HCT116 (cell line): ENCODE results near the gene PLOD2.

ENCODE experiments used
- CTCF ChIP-seq, 3 experiments: fragments of 200-600 bp in 1 of 3; sonication (generic) in 1 of 3; IDR thresholded peaks in 2 of 3; conservative IDR thresholded peaks in 1 of 3; 2 replicates each; pipeline ENCODE4 v1.5.1; 2012 to 2017; ENCODE audit warnings: low read depth in 2 of 3, low read length in 2 of 3, antibody characterized with exemption in 1 of 3, borderline replicate concordance in 1 of 3, control low read depth in 1 of 3, mild to moderate bottlenecking in 1 of 3, mixed read lengths in 1 of 3, mixed run types in 1 of 3, moderate library complexity in 1 of 3; ENCODE audit not compliant: insufficient read depth in 1 of 3
- EZH2phosphoT487 ChIP-seq: fragments of 200-600 bp; IDR thresholded peaks from 2 replicates; pipeline ENCODE4 v1.6.1; 2018; ENCODE audit warnings: antibody characterized with exemption, borderline replicate concordance
- MAX ChIP-seq: IDR thresholded peaks from 2 replicates; pipeline ENCODE4 v1.6.1; 2012
- POLR2AphosphoS5 ChIP-seq: IDR thresholded peaks from 2 replicates; pipeline ENCODE4 v1.6.1; 2011; ENCODE audit warnings: mild to moderate bottlenecking, low read depth, low read length, moderate library complexity
- SIN3A ChIP-seq: IDR thresholded peaks from 2 replicates; pipeline ENCODE4 v1.6.1; 2012; ENCODE audit warnings: low read depth
- SRF ChIP-seq: IDR thresholded peaks from 2 replicates; pipeline ENCODE4 v1.6.1; 2012; ENCODE audit warnings: low read depth
- TF ChIP-seq, protein P1 (sequence below): IDR thresholded peaks from 2 replicates; pipeline ENCODE4 v1.6.1; 2012; ENCODE audit warnings: low read depth

DNA sequence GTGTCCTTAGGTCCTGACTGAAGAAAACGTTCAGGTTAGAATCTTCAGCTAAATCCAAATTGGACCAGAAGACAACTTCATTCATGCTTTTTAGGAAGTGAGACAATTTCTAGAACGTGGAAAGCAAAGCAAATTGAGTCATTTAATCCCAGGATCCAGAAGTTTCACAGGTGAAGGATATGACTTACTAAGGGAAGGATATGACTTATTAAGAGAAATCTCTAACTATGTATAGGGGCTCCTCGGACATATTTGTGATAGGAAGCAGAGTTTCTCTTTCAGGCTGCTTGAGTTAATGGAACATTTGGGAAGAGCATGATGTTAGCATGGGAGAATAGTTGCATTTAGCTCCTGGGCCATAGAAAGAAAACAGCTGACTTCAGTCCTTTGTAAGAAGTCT is 16.1 kb upstream of the PLOD2 start:
- no peak for TF ChIP-seq CTCF (IDR thresholded peaks at IDR 0.05 in 2 of 3, conservative IDR thresholded peaks at IDR 0.05 in 1 of 3; ENCODE audit: borderline replicate concordance in 1 of 3, insufficient read depth in 1 of 3, low read depth in 2 of 3, low read length in 2 of 3)
- no peak for TF ChIP-seq SIN3A
- TF ChIP-seq POLR2AphosphoS5: no peak
- TF ChIP-seq, protein P1, sequence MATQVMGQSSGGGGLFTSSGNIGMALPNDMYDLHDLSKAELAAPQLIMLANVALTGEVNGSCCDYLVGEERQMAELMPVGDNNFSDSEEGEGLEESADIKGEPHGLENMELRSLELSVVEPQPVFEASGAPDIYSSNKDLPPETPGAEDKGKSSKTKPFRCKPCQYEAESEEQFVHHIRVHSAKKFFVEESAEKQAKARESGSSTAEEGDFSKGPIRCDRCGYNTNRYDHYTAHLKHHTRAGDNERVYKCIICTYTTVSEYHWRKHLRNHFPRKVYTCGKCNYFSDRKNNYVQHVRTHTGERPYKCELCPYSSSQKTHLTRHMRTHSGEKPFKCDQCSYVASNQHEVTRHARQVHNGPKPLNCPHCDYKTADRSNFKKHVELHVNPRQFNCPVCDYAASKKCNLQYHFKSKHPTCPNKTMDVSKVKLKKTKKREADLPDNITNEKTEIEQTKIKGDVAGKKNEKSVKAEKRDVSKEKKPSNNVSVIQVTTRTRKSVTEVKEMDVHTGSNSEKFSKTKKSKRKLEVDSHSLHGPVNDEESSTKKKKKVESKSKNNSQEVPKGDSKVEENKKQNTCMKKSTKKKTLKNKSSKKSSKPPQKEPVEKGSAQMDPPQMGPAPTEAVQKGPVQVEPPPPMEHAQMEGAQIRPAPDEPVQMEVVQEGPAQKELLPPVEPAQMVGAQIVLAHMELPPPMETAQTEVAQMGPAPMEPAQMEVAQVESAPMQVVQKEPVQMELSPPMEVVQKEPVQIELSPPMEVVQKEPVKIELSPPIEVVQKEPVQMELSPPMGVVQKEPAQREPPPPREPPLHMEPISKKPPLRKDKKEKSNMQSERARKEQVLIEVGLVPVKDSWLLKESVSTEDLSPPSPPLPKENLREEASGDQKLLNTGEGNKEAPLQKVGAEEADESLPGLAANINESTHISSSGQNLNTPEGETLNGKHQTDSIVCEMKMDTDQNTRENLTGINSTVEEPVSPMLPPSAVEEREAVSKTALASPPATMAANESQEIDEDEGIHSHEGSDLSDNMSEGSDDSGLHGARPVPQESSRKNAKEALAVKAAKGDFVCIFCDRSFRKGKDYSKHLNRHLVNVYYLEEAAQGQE: no peak
- TF ChIP-seq SRF: no peak
- no peak for TF ChIP-seq EZH2phosphoT487
- no peak for TF ChIP-seq MAX
